ENCODE results near the gene TUBB6. TPM values are rescaled to one million over a fixed set of nuclear protein-coding genes. Genes with fewer than 3 reads are reported as not detected.

The TUBB6 gene
- 100 to 1,000 TPM in 1 of 2 donors, 10 to 100 TPM in 1; 90.0 to 140 TPM for total RNA-seq
- 100 to 1,000 TPM in 1 of 6 donors, 10 to 100 TPM in 5; 55.6 to 105 (median 73.0) TPM for polyA plus RNA-seq (ENCODE audit: insufficient read length in 6 of 6)
- long read RNA-seq, donor 1, transcript TUBB6-202 (3 exons, 2,163 nt): minor isoform, 9 of 51 reads
- long read RNA-seq, donor 1, transcript TUBB6-213 (4 exons, 1,017 nt): minor isoform, 12 of 51 reads
- long read RNA-seq, donor 1, transcript TUBB6-201 (4 exons, 2,064 nt): major isoform, 27 of 51 reads
- long read RNA-seq, donor 1, partial matches to known transcripts: 0 of 51 reads
- long read RNA-seq, donor 1, other reads (novel, unspliced or antisense): 0 of 51 reads
- long read RNA-seq, donor 2, transcript TUBB6-201 (4 exons, 2,064 nt): major isoform, 33 of 105 reads
- long read RNA-seq, donor 2, transcript TUBB6-213 (4 exons, 1,017 nt): minor isoform, 9 of 105 reads
- long read RNA-seq, donor 2, partial matches to known transcripts: 56 of 105 reads
- long read RNA-seq, donor 2, other reads (novel, unspliced or antisense): 5 of 105 reads
- long read RNA-seq, donor 3, transcript TUBB6-201 (4 exons, 2,064 nt): major isoform, 19 of 58 reads
- long read RNA-seq, donor 3, transcript TUBB6-213 (4 exons, 1,017 nt): minor isoform, 11 of 58 reads
- long read RNA-seq, donor 3, partial matches to known transcripts: 19 of 58 reads
- long read RNA-seq, donor 3, other reads (novel, unspliced or antisense): 5 of 58 reads
- long read RNA-seq, donor 4, transcript TUBB6-201 (4 exons, 2,064 nt): major isoform, 99 of 128 reads
- long read RNA-seq, donor 4, transcript TUBB6-213 (4 exons, 1,017 nt): minor isoform, 13 of 128 reads
- long read RNA-seq, donor 4, partial matches to known transcripts: 0 of 128 reads
- long read RNA-seq, donor 4, other reads (novel, unspliced or antisense): 9 of 128 reads
- long read RNA-seq, donor 5, transcript TUBB6-201 (4 exons, 2,064 nt): major isoform, 26 of 38 reads
- long read RNA-seq, donor 5, transcript TUBB6-213 (4 exons, 1,017 nt): minor isoform, 6 of 38 reads
- long read RNA-seq, donor 5, partial matches to known transcripts: 0 of 38 reads
- long read RNA-seq, donor 5, other reads (novel, unspliced or antisense): 0 of 38 reads
- long read RNA-seq, donor 6, transcript TUBB6-201 (4 exons, 2,064 nt): major isoform, 38 of 86 reads
- long read RNA-seq, donor 6, transcript TUBB6-213 (4 exons, 1,017 nt): minor isoform, 18 of 86 reads
- long read RNA-seq, donor 6, transcript TUBB6-202 (3 exons, 2,163 nt): minor isoform, 7 of 86 reads
- long read RNA-seq, donor 6, partial matches to known transcripts: 7 of 86 reads
- long read RNA-seq, donor 6, other reads (novel, unspliced or antisense): 12 of 86 reads
- long read RNA-seq, donor 7, transcript TUBB6-201 (4 exons, 2,064 nt): major isoform, 7 of 14 reads
- long read RNA-seq, donor 7, transcript TUBB6-213 (4 exons, 1,017 nt): minor isoform, 5 of 14 reads
- long read RNA-seq, donor 7, partial matches to known transcripts: 0 of 14 reads
- long read RNA-seq, donor 7, other reads (novel, unspliced or antisense): 0 of 14 reads
- long read RNA-seq, donor 8, transcript TUBB6-213 (4 exons, 1,017 nt): minor isoform, 9 of 38 reads
- long read RNA-seq, donor 8, transcript TUBB6-201 (4 exons, 2,064 nt): major isoform, 22 of 38 reads
- long read RNA-seq, donor 8, partial matches to known transcripts: 0 of 38 reads
- long read RNA-seq, donor 8, other reads (novel, unspliced or antisense): 0 of 38 reads
- long read RNA-seq, donor 9, partial matches to known transcripts: 0 of 1 reads
- long read RNA-seq, donor 9, other reads (novel, unspliced or antisense): 0 of 1 reads
- long read RNA-seq, donor 10, transcript TUBB6-201 (4 exons, 2,064 nt): major isoform, 247 of 295 reads
- long read RNA-seq, donor 10, transcript TUBB6-207 (3 exons, 1,075 nt): minor isoform, 6 of 295 reads
- long read RNA-seq, donor 10, transcript TUBB6-213 (4 exons, 1,017 nt): minor isoform, 16 of 295 reads
- long read RNA-seq, donor 10, partial matches to known transcripts: 10 of 295 reads
- long read RNA-seq, donor 10, other reads (novel, unspliced or antisense): 7 of 295 reads
- long read RNA-seq, donor 11: 0 reads
- long read RNA-seq, donor 12, transcript TUBB6-201 (4 exons, 2,064 nt): major isoform, 19 of 60 reads
- long read RNA-seq, donor 12, transcript TUBB6-202 (3 exons, 2,163 nt): minor isoform, 8 of 60 reads
- long read RNA-seq, donor 12, partial matches to known transcripts: 21 of 60 reads
- long read RNA-seq, donor 12, other reads (novel, unspliced or antisense): 8 of 60 reads

DNA sequence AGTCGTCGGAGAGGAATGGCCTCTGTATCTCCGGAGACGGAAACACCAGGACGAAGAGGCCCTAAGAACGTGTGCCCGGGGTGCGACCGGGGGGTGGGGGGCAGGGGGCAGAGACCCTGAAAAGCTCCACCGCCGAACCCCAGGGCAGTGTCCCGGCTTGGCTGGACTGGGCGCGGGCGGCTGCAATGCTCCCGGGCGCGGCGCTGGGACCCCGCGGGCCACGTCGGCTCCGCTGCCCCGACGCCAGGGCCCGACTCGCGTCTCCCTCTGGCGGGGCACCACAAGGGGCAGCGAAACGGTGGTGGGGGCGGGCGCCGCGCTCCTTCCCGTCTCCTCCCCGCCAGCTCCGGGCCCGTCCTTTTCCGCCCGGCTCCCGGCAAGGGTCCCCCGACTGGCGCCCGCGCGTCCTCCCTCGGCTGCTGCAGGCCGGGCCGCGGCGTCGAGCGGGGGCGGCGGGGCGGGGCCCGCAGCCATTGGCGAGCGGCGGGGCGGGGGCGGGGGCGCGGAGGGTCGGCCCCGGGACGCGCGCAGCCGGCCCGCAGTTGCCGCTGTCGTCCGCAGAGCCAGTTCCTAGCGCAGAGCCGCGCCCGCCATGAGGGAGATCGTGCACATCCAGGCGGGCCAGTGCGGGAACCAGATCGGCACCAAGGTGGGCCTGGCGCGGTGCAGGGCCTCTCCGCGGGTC is at the start of gene TUBB6:
Gene TUBB6 (plus strand): TSS at position 541 of the 685 bp plus-strand sequence. CDS start 52 bp downstream, at position 593.
- TF ChIP-seq CTCF (IDR thresholded peaks at IDR 0.05): no peak
- Histone ChIP-seq H3K27me3 (peaks cover 0 to 49% of the 10 kb centered on the region in 2 donors), H3K4me3 (peak within 1 kb of the TSS; percentile 64), H3K36me3 (peaks cover 0 to 30% of the 10 kb centered on the region in 2 donors), H3K4me1 (peaks cover 8 to 38% of the 10 kb centered on the region in 2 donors), H3K27ac (peak within 1 kb of the TSS; percentile 95 to 96), H3K9me3 (peaks cover 0 to 13% of the 10 kb centered on the region in 2 donors)
- intact Hi-C loops (cut with DNase I): no loop called here
- DNase-seq (peak; percentile 45 to 89 (median 69)), ATAC-seq (peak; percentile 71)

- intact Hi-C loops (cut with DNase I): no loop called here
- Histone ChIP-seq H3K27ac (no peak overlapping the region), H3K9me3 (no peaks in the 10 kb centered on the region), H3K36me3 (no peaks in the 10 kb centered on the region), H3K27me3 (peaks cover 10 to 63% of the 10 kb centered on the region in 2 donors), H3K4me1 (peaks cover 0 to 7% of the 10 kb centered on the region in 2 donors), H3K4me3 (no peak overlapping the region)
- no peak for ATAC-seq
- no peak for TF ChIP-seq CTCF (IDR thresholded peaks at IDR 0.05)
- DNase-seq: no peak
Observed at GRCh38 chr18:12258719-12259705, 49.0 kb upstream of the TUBB6 start.

GRCh38 chr18:12262748-12263147 is 45.3 kb upstream of the TUBB6 start:
- no peak overlapping the region for H3K4me3 ChIP-seq
- intact Hi-C loops (cut with DNase I): no loop called here
- no peak for ATAC-seq
- H3K9me3 ChIP-seq: no peaks in the 10 kb centered on the region
- no peaks in the 10 kb centered on the region for H3K4me1 ChIP-seq
- H3K27me3 ChIP-seq: peaks cover 0 to 28% of the 10 kb centered on the region in 2 donors
- no peak for TF ChIP-seq CTCF (IDR thresholded peaks at IDR 0.05)
- H3K36me3 ChIP-seq: no peaks in the 10 kb centered on the region
- DNase-seq: no peak
- no peak overlapping the region for H3K27ac ChIP-seq
